Heart left ventricle (tissue), 16 donors: ENCODE results near the gene P2RY8. TPM values are rescaled to one million over a fixed set of nuclear protein-coding genes. Genes with fewer than 3 reads are reported as not detected.

Experiments
- ATAC-seq, 4 donors: fragments of 200-7000 bp; cut with Tn5 transposase; one replicate each; pipeline ENCODE4 v1.9.1; 2020 to 2022; ENCODE audit warnings: moderate library complexity in 4 of 4, mild to moderate bottlenecking in 3 of 4, moderate number of reproducible peaks in 1 of 4
- DNase-seq, 5 donors: peaks; one replicate each; pipeline ENCODE4 v3.0.0-alpha.2; 2020
- H3K27ac ChIP-seq, 12 donors: fragments of 200-600 bp; sonication (generic) in 4 of 12; one replicate each; pipeline versions ENCODE4 v1.5.0 to v1.8.0; 2016 to 2022; ENCODE audit warnings: mild to moderate bottlenecking in 2 of 12
- H3K27me3 ChIP-seq, 9 donors: fragments of 200-600 bp; sonication (generic) in 2 of 9; one replicate each; pipeline versions ENCODE4 v1.5.1 to v1.8.0; 2016 to 2022; ENCODE audit warnings: mild to moderate bottlenecking in 3 of 9
- H3K36me3 ChIP-seq, 9 donors: fragments of 200-600 bp; sonication (generic) in 2 of 9; one replicate each; pipeline versions ENCODE4 v1.5.0 to v1.8.0; 2018 to 2022; ENCODE audit warnings: mild to moderate bottlenecking in 2 of 9
- H3K4me1 ChIP-seq, 12 donors: fragments of 200-600 bp; sonication (generic) in 4 of 12; one replicate each; pipeline versions ENCODE4 v1.5.0 to v1.8.0; 2016 to 2022; ENCODE audit warnings: mild to moderate bottlenecking in 3 of 12
- H3K4me3 ChIP-seq, 12 donors: fragments of 200-600 bp; sonication (generic) in 4 of 12; one replicate each; pipeline versions ENCODE4 v1.5.0 to v1.8.0; 2017 to 2022; ENCODE audit warnings: mild to moderate bottlenecking in 9 of 12, moderate library complexity in 4 of 12
- H3K9me3 ChIP-seq, 12 donors: fragments of 200-600 bp; sonication (generic) in 4 of 12; one replicate each; pipeline versions ENCODE4 v1.5.0 to v1.8.0; 2016 to 2022; ENCODE audit warnings: mild to moderate bottlenecking in 1 of 12
- POLR2A ChIP-seq, 2 donors: fragments of 450-650 bp; IDR thresholded peaks; one replicate each; pipeline ENCODE4 v1.6.1; 2017; ENCODE audit warnings: antibody characterized with exemption in 2 of 2, mild to moderate bottlenecking in 2 of 2, moderate library complexity in 2 of 2
- WGBS, 4 donors: extraction: QIAGEN DNeasy Blood & Tissue Kit in 2 of 4; methylation state at CpG; one replicate each; pipeline versions ENCODE4 v1.1.5 to v1.1.7; 2013 to 2018; 5-methylcytosine and 5-hydroxymethylcytosine counted together
- intact Hi-C, 10 donors: fragments of 100-400 bp; cut with DNase I; formaldehyde crosslinking; loops; one replicate each; pipeline versions ENCODE4 v1.11.1 to v1.14.2; 2022
- polyA plus RNA-seq, 2 donors: library from polyadenylated mRNA; stranded (reverse); fragments of 200-250 nt; gene quantifications; one replicate each; pipeline ENCODE4 v1.2.3, GENCODE V29; 2013
- total RNA-seq, 9 donors: library from RNA; depleted of rRNA in 2 of 9; stranded (reverse); fragments of >200 nt in 2 of 9; fragmentation: NEBNext Ultra II Directional in 3 of 9; extraction: Animal tissue kit (Norgen Biotek cat#: 25700) in 3 of 9; gene quantifications; one replicate each; pipeline versions ENCODE4 v1.1.0 to v1.2.4, GENCODE V29; 2016 to 2023
- TF ChIP-seq, protein P1 (sequence below), 12 donors: fragments of 200-600 bp; sonication (generic) in 4 of 12; IDR thresholded peaks; one replicate each; pipeline versions ENCODE4 v1.5.0 to v1.8.0; 2018 to 2022; ENCODE audit warnings: antibody characterized with exemption in 12 of 12, mild to moderate bottlenecking in 5 of 12
- donor health status: ischemic (EF 13 %, LVEDD 7.1; RV severe dilation, severe dysfunction).
- donor health status: healthy with polysubstance abuse.
- donor health status: DM: no; HTN: yes; CAD: no.
- donor health status: DM: no; HTN: no; CAD: no.
- donor health status: ischemic (EF 25% LVEDD 6.9; RV normal size, moderate dysfunction).
- donor health status: ischemic (EF 25% LVEDD 5.7; RV mildly dilated, moderate dysfunction).
- donor health status: healthy.
- donor health status: DM: yes; HTN: yes; CAD: no.
- donor health status: ischemic (EF 35%, LVEDD 5.7; RV mildly dilated, moderate dysfunction).
- donor health status: nonischemic (EF 11% LVEDD 7.7; RV severe dilation, severe dysfunction).
- donor health status: DM: yes; HTN: yes; CAD: no.
- donor health status: PGD.
- donor health status: ischemic (EF 29% LVEDD 5.4; RV normal size, mild dysfunction).
- donor health status: nonischemic (EF 23%, LVEDD 6.1; RV moderate dilation, normal function).

P2RY8 gene
- total and polyA plus RNA-seq, 11 donors = 0.62 to 10.5 (median 2.3) TPM

DNA sequence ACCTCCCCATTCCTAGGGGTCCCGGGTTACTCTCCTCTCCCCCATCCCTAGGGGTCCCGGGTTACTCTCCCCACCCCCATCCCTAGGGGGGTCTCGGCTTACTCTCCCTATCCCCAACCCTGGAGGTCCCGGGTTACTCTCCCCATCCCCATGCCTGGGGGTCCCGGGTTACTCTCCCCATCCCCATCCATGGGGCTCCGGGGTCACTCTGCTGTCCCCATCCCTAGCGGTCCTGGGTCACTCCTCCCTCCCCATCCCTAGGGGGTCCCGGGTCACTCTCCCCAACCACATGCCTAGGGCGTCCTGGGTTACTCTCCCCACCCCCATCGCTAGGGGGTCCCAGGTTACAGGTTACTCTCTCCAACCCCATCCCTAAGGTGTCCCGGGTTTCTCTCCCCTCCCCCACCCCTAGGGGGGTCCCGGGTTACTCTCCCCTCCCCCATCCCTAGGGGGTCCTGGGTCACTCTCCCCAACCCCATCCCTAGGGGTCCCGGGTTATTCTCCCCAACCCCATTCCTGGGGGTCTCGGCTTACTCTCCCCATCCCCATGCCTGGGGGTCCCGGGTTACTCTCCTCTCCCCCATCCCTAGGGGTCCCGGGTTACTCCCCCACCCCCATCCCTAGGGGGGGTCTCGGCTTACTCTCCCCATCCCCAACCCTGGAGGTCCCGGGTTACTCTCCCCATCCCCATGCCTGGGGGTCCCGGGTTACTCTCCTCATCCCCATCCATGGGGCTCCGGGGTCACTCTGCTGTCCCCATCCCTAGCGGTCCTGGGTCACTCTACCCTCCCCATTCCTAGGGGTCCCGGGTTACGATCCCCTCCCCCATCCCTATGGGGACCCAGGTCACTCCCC is 85.1 kb downstream of the P2RY8 start:
- 24 to 33% (median 30%) methylated on average over 23 of the region's 23 CpGs for WGBS, 4 donors
- Histone ChIP-seq H3K27ac (peak overlapping the region in 6 of 12 donors; percentile 65 to 85 (median 80)), H3K4me3 (peak overlapping the region; percentile 33 to 99 (median 87)), H3K27me3 (no peaks in the 10 kb centered on the region), H3K4me1 (peaks cover 0 to 25% (median 11%) of the 10 kb centered on the region in 12 donors), H3K36me3 (no peaks in the 10 kb centered on the region), H3K9me3 (peaks cover 0 to 2% (median 0%) of the 10 kb centered on the region in 12 donors)
- TF ChIP-seq, protein P1, sequence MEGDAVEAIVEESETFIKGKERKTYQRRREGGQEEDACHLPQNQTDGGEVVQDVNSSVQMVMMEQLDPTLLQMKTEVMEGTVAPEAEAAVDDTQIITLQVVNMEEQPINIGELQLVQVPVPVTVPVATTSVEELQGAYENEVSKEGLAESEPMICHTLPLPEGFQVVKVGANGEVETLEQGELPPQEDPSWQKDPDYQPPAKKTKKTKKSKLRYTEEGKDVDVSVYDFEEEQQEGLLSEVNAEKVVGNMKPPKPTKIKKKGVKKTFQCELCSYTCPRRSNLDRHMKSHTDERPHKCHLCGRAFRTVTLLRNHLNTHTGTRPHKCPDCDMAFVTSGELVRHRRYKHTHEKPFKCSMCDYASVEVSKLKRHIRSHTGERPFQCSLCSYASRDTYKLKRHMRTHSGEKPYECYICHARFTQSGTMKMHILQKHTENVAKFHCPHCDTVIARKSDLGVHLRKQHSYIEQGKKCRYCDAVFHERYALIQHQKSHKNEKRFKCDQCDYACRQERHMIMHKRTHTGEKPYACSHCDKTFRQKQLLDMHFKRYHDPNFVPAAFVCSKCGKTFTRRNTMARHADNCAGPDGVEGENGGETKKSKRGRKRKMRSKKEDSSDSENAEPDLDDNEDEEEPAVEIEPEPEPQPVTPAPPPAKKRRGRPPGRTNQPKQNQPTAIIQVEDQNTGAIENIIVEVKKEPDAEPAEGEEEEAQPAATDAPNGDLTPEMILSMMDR (IDR thresholded peaks at IDR 0.05) = no peak
- no peak for TF ChIP-seq POLR2A (IDR thresholded peaks at IDR 0.05)
- intact Hi-C loops = loop anchor here in 7 of 10 donors (2.0 to 10.0 kb wide), 10 partner anchors 59 to 1363 kb away; partner anchors contain the start of genes SLC25A6 (in 6 of the 7) and AKAP17A (in 4 of the 7)
- DNase-seq = peak in 3 of 5 donors; percentile 28 to 51 (median 42)
- no peak for ATAC-seq

GRCh38 chrX:1451251-1451660 is 85.7 kb downstream of the P2RY8 start:
- intact Hi-C loops = loop anchor here in 6 of 10 donors (2.0 to 10.0 kb wide), 9 partner anchors 58 to 1364 kb away; partner anchors contain the start of genes SLC25A6 (in 3 of the 6) and AKAP17A (in 2 of the 6)
- ATAC-seq (no peak), DNase-seq (peak in 1 of 5 donors; percentile 22)
- peak overlapping the region in 4 of 12 donors; percentile 72 to 99 (median 87) for H3K4me3 ChIP-seq
- no peak overlapping the region for H3K27ac ChIP-seq
- H3K9me3 ChIP-seq = peaks cover 0 to 4% (median 0%) of the 10 kb centered on the region in 12 donors
- WGBS, 4 donors = 78 to 95% (median 87%) methylated on average over 6 of the region's 6 CpGs
- peaks cover 0 to 25% (median 11%) of the 10 kb centered on the region in 12 donors for H3K4me1 ChIP-seq
- H3K27me3 ChIP-seq = no peaks in the 10 kb centered on the region
- no peaks in the 10 kb centered on the region for H3K36me3 ChIP-seq
- TF ChIP-seq POLR2A (IDR thresholded peaks at IDR 0.05) = no peak
- TF ChIP-seq, protein P1 (IDR thresholded peaks at IDR 0.05) = no peak

GRCh38 chrX:1450361-1451161 is 86.4 kb downstream of the P2RY8 start:
- Histone ChIP-seq H3K36me3 (no peaks in the 10 kb centered on the region), H3K9me3 (peaks cover 0 to 4% (median 0%) of the 10 kb centered on the region in 12 donors), H3K4me1 (peaks cover 0 to 25% (median 11%) of the 10 kb centered on the region in 12 donors), H3K4me3 (no peak overlapping the region), H3K27ac (no peak overlapping the region), H3K27me3 (no peaks in the 10 kb centered on the region)
- intact Hi-C loops = loop anchor here in 6 of 10 donors (2.0 to 10.0 kb wide), 9 partner anchors 58 to 1364 kb away; partner anchors contain the start of genes SLC25A6 (in 3 of the 6) and AKAP17A (in 2 of the 6)
- peak in 1 of 5 donors; percentile 17 for DNase-seq
- no peak for TF ChIP-seq POLR2A (IDR thresholded peaks at IDR 0.05)
- TF ChIP-seq, protein P1 (IDR thresholded peaks at IDR 0.05) = no peak
- ATAC-seq = no peak
- 69 to 83% (median 79%) methylated on average over 9 of the region's 9 CpGs for WGBS, 4 donors
